Measurements from ENCODE around the gene FGFR2.
"Not testable (repeated sequence)": the region's sequence is repeated elsewhere in the genome, so short reads cannot be mapped to it uniquely, and the experiment has no call there.

FGFR2 gene

DNA sequence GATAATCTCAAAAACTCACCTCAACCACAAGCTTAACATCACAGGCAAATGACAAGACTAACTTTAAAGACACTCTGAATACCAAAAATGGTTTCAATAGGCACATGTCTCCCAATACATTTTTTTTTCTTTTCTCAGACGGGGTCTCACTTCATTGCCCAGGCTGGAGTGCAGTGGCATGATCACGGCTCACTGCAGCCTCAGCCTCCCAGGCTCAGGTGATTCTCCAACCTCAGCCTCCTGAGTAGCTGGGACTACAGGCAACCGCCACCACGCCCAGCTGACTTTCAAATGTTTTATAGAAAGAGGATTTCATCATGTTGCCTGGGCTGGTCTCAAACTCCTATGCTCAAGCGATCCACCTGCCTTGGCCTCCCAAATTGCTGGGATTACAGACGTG, 77.7 kb downstream of the FGFR2 start:
- not testable (repeated sequence) for DNase-seq

DNA sequence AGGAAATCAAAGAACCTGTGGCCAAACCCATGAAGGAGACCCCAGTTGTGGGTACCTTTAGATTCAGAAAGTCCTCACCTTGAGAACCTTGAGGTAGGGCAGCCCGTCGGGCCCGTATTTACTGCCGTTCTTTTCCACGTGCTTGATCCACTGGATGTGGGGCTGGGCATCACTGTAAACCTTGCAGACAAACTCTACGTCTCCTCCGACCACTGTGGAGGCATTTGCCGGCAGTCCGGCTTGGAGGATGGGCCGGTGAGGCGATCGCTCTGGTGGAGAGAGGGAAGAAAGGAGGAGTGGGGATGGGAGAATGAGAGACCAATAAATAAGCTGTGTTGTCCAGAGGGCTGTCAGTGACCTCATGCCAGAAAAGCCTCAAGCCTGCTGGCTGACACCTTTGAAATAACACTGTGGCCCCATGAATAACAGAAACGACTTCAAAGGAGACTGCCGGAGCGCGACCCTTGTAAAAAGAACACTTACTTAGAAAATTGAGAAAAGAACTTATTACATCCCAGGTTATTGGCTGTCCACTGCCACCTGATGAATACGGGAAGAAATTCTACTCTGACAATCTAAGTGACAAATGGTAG, 78.2 kb downstream of the FGFR2 start:
- no peak for DNase-seq

DNA sequence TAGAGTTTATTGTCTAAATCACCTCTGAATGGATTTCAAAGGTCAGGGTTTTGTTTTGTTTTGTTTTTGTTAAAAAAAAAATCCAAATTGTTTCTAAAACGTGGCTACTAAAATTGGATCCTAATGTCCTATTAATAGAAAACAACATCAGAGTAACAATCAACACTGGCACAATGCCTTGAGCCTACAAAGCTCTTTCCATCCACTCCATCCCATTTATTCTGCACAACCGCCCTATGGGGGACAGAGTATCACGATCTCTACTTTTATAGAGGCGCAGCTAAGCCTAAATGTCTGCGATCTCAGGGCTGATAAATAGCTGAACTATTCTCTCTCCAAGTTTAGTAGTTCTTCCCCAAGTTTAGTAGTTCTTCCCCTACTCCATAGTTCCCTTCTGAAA, 78.8 kb downstream of the FGFR2 start:
- DNase-seq, result no peak

DNA sequence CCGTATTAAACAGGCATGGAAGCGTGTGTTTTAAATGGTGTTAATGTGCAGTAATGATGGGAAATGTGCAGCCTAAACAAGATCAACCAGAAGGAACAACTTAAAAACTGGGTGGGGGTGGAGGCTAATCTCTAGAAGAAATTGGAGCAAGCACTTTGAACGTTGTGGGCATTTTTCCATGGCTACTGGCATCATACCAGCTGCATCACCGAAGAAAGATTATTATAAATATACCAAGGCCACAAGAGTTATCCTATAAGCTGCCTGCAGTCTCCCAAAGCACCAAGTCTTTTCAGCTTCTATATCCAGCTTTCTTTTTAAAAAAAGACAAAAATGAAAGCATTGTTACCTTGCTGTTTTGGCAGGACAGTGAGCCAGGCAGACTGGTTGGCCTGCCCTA, 79.9 kb downstream of the FGFR2 start:
- DNase-seq, result no peak

DNA sequence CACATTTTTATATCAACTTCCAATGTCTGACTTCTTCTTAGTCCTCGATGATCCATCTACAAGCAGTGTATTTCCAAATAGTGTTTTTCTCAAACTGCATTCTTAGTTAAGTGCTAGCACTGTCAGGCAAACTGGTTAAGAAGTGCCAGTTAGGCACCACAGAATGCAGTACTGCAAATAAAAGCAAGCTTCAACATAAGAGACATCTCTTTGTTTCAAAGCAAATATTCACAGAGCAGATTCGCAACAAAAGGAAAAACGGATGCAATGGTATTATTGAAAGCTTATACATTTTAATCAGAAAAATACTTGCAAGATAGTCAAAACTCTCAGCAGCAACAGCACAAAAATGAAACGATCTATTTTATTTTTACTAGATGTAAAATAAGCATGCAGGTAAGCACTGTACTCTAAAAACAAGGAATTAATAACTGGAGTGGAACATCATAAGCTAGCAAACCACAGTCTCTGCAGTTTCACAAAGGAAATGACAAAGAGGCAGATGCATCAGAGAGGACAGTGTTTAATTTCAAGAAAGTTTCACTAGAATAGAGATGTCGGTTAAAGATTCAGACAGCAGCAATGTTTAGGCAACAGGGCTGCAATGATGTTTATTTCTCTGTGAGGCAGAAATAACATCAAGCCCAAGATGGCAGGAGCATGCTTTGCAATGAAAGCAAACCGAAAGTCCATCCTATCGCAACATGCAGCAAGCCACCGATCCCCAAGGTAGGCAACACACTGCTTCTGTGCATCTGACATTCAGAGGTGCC, 82.0 kb downstream of the FGFR2 start:
- no peak for DNase-seq

DNA sequence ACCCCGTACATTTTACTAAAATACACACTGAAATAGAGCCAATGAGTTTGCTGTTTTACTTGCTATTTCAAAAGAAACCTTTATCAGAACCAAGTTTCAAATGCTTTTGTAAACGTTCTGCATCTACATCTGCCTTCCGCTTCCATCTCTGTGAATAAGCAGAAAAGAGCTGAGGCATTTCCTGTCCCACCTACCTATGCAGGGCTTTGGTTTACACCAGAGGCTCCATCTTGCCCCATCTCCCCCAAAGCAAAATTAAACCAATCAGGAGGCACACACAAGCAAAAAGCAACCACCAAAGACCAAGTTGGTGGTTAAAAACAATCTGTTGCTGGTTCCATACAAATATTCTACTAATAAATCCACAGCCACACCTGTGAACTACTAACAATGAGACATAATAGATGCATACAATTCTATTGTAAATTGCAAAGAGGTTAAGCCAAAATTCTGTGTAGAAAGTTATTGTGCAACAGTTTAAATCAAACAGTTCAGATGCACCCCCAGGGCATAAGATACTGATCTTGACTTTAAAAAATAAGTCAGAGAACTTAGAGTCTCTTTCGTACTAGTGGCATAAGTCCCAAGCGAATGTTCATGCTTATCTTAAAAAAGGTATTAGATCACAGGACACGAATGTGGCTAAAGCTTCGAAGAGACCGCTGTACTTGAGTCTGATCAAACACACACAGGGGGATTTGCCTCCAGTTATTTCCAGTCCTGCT, 83.9 kb downstream of the FGFR2 start:
- no peak for DNase-seq

DNA sequence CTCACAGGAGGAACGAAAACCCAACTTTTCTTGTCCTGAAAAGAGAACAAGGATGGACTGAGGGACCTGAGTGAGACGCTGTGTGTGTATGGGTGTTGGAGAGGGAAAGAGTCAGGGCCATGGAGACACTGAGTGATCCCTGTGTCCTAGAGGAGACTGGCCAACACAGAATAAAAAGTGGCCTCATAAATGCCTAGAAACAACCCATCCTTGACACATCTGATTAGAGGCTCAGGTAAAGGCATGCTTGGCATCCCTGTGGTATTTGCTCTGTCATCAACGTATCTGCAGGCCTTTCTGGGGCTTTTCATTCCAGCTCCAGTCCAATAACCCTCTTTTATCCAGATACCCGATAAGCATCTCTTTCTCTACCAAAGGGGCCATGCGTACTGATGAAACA, 86.3 kb downstream of the FGFR2 start:
- DNase-seq, result no peak

DNA sequence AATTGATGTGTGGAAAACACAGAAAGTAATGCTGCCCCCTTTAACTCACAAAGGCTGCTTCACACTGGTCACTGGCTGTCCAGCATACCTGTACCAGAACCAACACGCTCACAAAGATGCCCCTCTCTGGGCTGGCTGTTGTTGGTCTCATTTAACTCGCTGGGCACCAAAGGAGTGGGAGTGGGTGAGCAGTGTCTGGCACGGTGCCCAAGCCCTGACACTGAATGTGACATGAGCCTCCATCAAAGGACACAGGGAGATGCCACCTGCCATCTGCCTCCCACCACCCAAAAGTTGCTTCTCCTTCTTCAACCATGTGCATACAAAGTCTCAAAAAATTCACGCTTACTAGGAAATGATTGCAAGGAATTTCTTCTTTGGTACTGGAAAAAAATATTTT, 86.8 kb downstream of the FGFR2 start:
- no peak for DNase-seq

DNA sequence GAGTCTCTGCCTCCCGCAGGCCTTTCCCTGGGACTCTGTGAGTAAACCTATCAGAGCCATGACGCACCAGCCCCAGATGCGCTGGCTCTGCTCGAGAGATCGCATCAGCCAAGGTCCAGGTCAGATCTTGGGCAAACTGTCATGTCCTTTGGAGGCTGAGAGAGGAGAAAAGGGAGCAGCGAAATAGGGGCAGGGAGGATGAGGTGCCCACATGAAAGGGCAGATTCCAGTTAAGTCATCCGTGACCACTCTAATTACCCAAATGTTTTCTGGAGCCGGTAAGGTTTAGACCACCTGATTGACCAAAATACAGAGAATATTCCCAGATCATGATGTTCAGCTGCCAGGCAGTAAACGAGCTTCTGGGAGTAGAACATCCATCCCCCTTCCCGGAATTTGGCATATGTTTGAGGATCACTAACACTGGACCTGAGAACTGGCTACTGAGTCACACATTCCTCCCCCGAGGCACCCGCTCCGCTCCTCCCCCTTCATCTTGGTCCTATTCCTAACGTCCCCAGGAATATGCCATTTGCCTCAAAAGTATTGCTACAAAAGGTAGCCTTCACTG, 88.0 kb downstream of the FGFR2 start:
- DNase-seq, result no peak

DNA sequence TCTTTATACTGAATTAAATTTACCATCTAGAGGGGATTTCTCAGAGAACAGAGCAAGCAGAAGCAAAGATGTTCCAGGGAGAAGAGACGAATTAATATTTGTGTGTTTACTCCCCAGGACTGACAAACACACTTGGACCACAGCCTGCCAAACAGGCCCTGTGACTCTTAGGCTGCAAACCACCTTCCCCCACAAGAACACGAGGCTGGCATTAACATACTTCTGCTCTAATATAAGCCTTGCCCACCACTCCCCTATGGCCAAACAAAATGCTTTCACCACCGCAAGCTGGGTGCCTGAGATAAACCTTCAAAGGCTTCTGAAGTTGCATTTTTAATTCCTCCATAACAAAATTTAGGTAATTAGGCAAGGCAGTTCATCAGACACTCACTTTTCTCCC, 88.4 kb downstream of the FGFR2 start:
- DNase-seq, result no peak

DNA sequence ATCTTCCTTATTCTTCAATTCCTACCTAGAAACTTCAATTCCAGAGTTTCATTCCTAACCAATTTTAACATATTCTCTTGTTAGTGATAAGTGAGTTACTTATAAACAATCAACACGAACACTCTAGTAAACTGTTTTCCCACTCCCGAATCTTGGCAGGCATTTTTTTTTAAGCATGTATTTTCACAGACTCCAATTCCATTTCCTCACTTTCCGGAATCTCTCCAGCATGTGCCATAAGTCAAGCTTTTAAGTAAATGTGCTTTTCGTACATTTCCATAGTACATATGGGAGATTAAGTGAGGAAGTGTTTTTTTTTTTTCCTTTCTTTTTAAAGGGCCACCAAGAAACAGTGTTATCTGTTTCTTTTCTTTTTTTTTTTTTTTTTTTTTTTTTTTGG, 89.1 kb downstream of the FGFR2 start:
- no peak for DNase-seq

DNA sequence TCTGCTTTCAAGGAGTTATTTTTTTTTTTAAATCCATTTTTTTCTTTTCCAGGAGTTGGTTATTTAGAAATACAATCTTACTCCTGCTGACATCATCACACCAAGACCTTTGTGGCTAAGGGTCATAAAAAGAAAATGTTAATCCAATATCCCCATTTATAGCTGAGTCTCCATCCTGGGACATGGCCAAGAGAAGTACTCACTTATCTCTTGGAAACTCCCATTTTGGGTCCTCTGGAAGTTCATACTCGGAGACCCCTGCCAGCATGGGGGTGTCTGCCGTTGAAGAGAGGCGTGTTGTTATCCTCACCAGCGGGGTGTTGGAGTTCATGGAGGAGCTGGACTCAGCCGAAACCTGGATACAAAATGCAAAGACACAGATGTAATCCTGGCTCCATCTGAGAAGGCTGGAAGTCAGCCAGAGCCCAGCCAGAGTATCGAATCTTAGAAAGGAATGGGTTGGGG, 94.6 kb downstream of the FGFR2 start:
- DNase-seq, result peak; percentile 56

DNA sequence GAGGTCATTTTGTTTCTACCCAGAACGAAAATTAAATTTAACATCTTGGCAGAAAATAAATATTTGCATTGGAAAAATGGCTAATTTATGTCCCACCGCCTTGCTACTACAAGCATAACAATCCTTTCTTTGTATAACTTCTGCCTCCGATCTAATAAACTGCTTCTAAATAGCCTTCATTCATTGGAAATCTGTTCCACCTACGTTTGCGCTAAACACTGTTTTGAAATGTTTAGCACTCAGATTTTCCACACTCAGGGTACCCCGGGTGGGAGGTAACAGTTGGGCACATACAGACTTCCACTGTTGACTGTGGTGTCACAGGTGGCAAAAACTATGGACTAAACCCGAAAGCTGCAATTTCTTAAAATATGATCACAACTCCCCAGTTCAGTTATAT, 96.4 kb downstream of the FGFR2 start:
- DNase-seq, result no peak

DNA sequence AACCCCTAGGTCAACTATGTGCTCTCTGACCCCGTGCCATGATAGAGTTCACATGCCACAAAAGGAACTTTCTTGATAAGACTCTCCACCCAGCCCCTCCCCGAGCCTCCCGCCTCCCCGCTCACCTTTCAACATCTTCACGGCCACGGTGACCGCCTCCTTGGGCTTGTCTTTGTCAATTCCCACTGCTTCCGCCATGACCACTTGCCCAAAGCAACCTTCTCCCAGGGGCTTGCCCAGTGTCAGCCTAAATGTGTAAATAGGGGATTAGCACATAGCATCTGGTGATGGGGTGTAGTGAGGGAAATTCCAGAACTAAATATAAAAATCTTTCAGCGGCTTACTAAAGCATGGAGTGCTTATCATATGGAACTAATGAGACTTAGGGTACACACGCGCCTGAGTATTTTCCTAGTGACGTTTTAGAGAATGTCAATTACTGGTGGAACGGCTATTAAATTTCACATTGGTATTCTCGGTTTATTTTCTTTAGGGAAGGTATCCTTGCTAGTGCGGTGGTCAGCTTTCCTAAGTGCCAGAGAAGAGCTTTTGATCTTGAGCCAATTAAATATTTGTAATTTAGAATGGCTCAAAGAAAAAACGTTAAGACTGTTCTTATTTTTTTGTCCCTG, 97.4 kb downstream of the FGFR2 start:
- peak; percentile 63 for DNase-seq

DNA sequence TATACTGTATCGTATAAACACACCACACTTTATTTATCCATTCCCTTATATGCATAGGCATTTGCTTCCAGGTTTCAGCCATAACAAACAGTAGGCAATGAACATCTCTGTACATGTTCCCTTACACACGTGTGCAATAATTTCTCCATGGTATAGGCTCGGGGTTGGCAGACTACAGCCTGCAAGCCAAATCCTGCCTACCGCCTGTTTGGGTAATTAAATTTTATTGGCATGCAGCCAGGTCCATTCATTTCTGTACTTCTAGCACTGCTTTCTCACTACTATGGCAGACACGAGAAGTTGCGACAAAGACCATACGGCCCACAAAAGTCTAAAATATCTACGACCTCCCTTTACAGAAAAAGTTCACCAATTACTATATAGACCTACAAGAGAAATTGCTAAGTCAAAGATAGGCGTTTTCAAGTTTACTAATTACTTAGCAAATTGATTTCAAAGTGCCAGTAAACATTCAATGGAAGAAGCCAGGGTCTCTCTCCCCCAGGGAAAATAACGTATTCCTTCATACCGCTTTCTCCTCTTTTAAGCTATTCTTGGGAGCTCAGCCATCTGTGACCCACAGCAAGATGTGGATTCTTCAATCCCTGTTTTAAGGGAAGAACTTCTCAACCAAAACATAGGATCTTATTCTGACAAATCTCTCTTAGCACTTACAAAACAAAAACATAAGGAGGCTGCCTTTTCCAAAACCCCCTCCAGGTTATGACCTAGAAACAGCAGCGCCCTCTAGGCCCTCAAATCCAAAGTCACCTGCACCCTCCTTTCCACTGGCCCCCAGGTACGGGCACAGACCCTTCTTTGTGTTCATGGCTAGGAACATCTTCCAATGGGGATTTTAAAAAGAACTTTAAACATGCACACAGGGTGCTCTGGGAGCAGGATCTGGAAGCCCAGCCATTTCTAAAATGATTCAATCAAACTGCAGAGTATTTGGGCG, 100.5 kb downstream of the FGFR2 start:
- DNase-seq, result no peak

DNA sequence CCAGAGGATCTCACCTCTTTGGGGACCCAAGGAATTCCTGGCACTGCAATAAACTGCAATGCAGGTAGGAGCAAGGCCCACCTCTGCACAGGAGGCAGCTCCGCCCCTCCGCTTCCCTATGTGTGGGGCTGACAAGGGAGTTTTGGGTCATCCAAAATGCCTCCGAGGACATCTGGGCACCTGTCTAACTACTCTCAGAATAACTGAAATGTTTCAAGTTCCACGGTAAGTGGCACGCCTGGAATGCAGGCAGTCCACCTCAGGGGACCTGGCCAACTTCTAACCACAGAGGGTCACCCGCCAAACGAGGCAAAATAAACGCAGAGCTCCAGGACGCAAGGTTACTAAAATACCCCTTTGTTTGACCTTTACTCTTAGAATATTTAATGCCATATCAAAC, 102.5 kb downstream of the FGFR2 start:
- no peak for DNase-seq

DNA sequence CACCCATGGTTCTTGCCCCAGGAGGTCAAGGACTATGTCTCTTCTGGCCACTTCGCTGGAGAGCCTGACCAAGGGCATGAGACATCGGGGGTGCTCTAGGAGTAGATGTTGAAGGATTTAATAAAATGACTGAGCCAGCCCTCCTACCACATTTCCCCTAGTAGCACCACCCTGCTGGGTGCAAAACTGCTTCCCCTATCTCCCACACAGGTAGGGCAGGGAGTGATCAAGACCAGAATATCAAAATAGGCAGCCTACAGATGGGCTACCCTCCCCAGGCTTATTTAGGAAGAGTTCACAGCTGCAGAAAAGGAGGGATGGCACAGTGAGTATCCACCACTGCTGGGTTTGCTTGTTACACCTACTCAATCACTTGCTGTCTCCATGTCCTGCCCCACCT, 103.9 kb downstream of the FGFR2 start:
- no peak for DNase-seq

DNA sequence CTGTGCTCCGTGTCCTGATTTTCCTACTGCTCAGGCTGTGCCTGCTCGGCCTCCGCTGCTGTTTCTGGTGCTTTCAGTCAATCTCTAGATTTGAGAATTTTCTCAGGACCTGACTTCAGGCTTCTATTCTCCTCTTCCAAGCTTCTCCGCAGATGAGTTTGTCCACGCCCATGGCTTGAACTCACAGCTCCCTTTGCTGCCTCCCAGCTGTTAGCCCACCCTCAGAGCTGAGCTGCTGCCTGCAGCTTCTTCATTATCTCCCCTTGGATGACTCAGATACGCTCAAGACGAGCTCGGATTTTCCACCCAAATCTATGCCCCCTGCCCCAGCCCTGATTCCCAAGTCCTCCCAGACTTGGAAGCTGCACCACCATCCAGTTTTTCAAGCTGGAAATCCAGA, 104.7 kb downstream of the FGFR2 start:
- DNase-seq, result no peak

DNA sequence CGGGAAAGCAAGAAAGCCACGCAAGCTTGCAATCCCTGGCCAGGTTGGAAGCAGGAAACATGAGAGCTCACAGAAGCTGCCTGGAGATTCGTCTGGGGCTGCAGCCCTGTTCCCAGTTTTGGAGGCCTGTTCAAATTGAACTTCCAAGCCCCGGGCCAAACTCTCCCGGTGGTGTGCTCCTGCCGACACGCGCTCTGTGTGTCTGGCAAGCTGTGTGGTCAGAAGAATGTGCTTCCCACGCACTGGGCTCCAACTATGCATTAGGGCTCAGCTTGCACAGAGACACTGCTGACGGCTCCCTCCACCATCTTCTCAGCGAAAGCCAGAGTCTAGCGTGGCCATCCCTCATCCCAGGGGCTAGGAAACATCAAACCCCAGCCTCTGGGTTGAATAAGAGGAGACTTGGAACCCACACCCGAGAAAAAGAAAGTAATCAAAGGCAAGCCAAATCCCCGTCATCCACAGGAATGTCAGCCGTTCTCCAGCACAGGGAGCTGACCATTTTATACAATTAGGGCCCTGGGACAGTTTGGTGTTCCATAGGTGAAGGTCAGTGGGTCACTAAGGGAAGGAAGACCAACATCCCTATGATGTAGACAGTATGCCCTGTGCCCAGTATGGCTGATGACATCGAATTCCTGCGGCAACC, 107.2 kb downstream of the FGFR2 start:
- peak; percentile 65 for DNase-seq

DNA sequence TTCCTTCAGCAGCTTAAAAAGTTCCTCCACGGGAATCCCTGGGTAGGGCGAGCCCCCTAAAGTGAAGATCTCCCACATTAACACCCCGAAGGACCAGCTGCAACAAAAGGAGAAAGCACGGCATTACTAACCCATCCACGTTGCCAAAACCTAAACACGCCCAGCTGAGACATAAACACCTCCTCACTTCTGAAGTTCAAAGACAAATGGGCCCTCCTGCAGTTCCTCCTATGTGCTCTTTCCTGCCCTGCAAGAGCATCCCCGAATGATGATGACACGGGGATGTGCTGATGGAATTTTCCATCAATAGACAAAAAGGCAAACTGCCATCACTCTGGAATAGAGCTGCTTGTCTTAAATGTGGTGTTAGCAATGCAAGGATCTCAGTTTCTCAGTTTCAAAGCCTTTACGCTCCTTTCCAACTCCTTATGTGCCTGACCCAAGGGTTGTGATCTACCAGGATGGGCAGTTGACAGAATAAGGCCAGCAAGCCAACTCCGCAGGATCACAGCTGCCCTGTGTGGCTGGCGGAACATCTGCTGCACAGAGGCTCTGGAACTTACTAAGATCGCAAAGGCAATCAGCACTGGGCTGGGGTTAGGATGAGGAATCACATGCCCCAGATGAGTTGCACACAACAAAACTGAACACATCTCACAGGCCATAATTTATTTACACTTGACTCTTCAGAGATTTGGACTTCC, 112.7 kb downstream of the FGFR2 start:
- no peak for DNase-seq

DNA sequence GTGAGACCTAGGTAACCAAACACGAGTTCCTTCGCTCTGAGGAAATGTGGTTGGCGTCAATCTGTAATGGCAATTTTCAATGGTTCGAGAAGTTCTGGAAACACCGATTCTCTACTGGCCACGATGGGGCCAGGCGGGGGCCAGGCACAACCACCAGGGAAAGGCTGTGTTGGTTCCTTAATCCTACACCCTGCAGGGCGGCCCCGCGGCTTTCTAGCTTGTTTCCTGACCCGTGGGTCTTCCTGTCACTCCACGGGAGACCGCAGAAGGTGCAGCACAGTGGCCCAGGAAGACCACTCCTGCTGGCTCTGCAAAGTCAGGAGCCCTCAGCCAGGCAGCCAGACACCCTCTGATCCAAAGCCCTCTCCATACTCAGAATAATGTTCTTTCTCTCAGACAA, 113.4 kb downstream of the FGFR2 start:
- DNase-seq, result no peak

Measured in fibroblast of skin of scalp (primary cell).